HEK293 (cell line): Measurements from ENCODE around the gene HTR7.
"Not testable (repeated sequence)": the region's sequence is repeated elsewhere in the genome, so short reads cannot be mapped to it uniquely, and the experiment has no call there.

Source experiments
- TCF7L2 ChIP-seq: IDR thresholded peaks from 2 replicates; pipeline ENCODE4 v1.6.1; 2011; ENCODE audit warnings: low read depth, mild to moderate bottlenecking, inconsistent platforms, low read length, moderate library complexity, borderline replicate concordance
- ZBTB21 ChIP-seq: fragments of 450-650 bp; formaldehyde crosslinking; IDR thresholded peaks from 2 replicates; pipeline ENCODE4 v1.5.1; 2017; ENCODE audit warnings: missing biosample characterization, missing genetic modification characterization
- ZNF157 ChIP-seq: fragments of 450-650 bp; formaldehyde crosslinking; IDR thresholded peaks from 2 replicates; pipeline ENCODE4 v1.5.1; 2016; ENCODE audit warnings: missing biosample characterization, missing genetic modification characterization
- ZNF274 ChIP-seq, 2 experiments: fragments of 200-500 bp in 1 of 2; fragments of 450-650 bp in 1 of 2; sonication (Bioruptor generic) in 1 of 2; formaldehyde crosslinking in 1 of 2; IDR thresholded peaks; 2 replicates each; pipeline versions ENCODE4 v1.5.1 to v1.6.1; 2014 to 2016; ENCODE audit warnings: borderline replicate concordance in 1 of 2, inconsistent platforms in 1 of 2, low read length in 1 of 2, missing biosample characterization in 1 of 2, missing genetic modification characterization in 1 of 2
- ZNF423 ChIP-seq: fragments of 450-650 bp; formaldehyde crosslinking; IDR thresholded peaks from 2 replicates; pipeline ENCODE4 v1.5.1; 2016; ENCODE audit warnings: missing biosample characterization, missing genetic modification characterization
- ZNF561 ChIP-seq: fragments of 450-650 bp; IDR thresholded peaks from 2 replicates; pipeline ENCODE4 v1.5.1; 2018; ENCODE audit warnings: missing biosample characterization, missing genetic modification characterization, borderline replicate concordance
- ZNF629 ChIP-seq: fragments of 450-650 bp; formaldehyde crosslinking; IDR thresholded peaks from 2 replicates; pipeline ENCODE4 v1.5.1; 2017; ENCODE audit warnings: missing biosample characterization, missing genetic modification characterization
- ZSCAN16 ChIP-seq: fragments of 450-650 bp; formaldehyde crosslinking; IDR thresholded peaks from 2 replicates; pipeline ENCODE4 v1.5.1; 2016; ENCODE audit warnings: missing biosample characterization, missing genetic modification characterization
- TF ChIP-seq, protein P1 (sequence below): fragments of 450-650 bp; formaldehyde crosslinking; IDR thresholded peaks from 2 replicates; pipeline ENCODE4 v1.5.1; 2017; ENCODE audit warnings: missing biosample characterization, missing genetic modification characterization
- TF ChIP-seq, protein P2 (sequence below): fragments of 450-650 bp; formaldehyde crosslinking; IDR thresholded peaks from 2 replicates; pipeline ENCODE4 v1.5.1; 2016; ENCODE audit warnings: missing biosample characterization, missing genetic modification characterization
- TF ChIP-seq, protein P3 (sequence below): fragments of 450-650 bp; formaldehyde crosslinking; IDR thresholded peaks from 2 replicates; pipeline ENCODE4 v1.5.1; 2017; ENCODE audit warnings: missing biosample characterization, missing genetic modification characterization
- TF ChIP-seq, protein P4 (sequence below): fragments of 450-650 bp; formaldehyde crosslinking; IDR thresholded peaks from 2 replicates; pipeline ENCODE4 v1.5.1; 2016; ENCODE audit warnings: missing biosample characterization, missing genetic modification characterization
- TF ChIP-seq, protein P5 (sequence below): sonication (generic); formaldehyde crosslinking; IDR thresholded peaks from 2 replicates; pipeline ENCODE4 v1.8.1; 2022; ENCODE audit warnings: mild to moderate bottlenecking, moderate library complexity, missing genetic modification reagents
- TF ChIP-seq, protein P6 (sequence below): fragments of 450-650 bp; formaldehyde crosslinking; IDR thresholded peaks from 2 replicates; pipeline ENCODE4 v1.5.1; 2016; ENCODE audit warnings: missing biosample characterization, missing genetic modification characterization

DNA sequence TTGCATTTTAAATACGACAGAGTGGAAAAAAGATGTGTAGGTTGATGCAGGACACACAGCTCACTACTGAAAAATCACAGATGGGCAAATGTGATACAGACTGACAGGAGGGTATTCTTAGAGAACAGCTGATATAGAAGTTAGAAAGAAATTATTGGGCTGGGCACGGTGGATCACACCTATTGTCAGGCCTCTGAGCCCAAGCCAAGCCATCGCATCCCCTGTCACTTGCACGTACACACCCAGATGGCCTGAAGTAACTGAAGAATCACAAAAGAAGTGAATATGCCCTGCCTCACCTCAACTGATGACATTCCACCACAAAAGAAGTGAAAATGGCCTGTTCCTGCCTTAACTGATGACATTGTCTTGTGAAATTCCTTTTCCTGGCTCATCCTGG, 50.7 kb downstream of the HTR7 start:
- TF ChIP-seq, protein P1, sequence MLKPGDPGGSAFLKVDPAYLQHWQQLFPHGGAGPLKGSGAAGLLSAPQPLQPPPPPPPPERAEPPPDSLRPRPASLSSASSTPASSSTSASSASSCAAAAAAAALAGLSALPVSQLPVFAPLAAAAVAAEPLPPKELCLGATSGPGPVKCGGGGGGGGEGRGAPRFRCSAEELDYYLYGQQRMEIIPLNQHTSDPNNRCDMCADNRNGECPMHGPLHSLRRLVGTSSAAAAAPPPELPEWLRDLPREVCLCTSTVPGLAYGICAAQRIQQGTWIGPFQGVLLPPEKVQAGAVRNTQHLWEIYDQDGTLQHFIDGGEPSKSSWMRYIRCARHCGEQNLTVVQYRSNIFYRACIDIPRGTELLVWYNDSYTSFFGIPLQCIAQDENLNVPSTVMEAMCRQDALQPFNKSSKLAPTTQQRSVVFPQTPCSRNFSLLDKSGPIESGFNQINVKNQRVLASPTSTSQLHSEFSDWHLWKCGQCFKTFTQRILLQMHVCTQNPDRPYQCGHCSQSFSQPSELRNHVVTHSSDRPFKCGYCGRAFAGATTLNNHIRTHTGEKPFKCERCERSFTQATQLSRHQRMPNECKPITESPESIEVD (tag by site-specific recombination), result not testable (repeated sequence)
- TF ChIP-seq ZSCAN16 (tag by site-specific recombination); TCF7L2; ZNF274 (IDR thresholded peaks at IDR 0.05; ENCODE audit: low read length); ZNF274 (tag by site-specific recombination; IDR thresholded peaks at IDR 0.05; ENCODE audit: borderline replicate concordance); ZNF157; ZNF629; ZNF561 (tag by site-specific recombination); ZNF423; ZBTB21: not testable (repeated sequence)
- TF ChIP-seq, protein P2, sequence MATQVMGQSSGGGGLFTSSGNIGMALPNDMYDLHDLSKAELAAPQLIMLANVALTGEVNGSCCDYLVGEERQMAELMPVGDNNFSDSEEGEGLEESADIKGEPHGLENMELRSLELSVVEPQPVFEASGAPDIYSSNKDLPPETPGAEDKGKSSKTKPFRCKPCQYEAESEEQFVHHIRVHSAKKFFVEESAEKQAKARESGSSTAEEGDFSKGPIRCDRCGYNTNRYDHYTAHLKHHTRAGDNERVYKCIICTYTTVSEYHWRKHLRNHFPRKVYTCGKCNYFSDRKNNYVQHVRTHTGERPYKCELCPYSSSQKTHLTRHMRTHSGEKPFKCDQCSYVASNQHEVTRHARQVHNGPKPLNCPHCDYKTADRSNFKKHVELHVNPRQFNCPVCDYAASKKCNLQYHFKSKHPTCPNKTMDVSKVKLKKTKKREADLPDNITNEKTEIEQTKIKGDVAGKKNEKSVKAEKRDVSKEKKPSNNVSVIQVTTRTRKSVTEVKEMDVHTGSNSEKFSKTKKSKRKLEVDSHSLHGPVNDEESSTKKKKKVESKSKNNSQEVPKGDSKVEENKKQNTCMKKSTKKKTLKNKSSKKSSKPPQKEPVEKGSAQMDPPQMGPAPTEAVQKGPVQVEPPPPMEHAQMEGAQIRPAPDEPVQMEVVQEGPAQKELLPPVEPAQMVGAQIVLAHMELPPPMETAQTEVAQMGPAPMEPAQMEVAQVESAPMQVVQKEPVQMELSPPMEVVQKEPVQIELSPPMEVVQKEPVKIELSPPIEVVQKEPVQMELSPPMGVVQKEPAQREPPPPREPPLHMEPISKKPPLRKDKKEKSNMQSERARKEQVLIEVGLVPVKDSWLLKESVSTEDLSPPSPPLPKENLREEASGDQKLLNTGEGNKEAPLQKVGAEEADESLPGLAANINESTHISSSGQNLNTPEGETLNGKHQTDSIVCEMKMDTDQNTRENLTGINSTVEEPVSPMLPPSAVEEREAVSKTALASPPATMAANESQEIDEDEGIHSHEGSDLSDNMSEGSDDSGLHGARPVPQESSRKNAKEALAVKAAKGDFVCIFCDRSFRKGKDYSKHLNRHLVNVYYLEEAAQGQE (tag by site-specific recombination), result not testable (repeated sequence)
- TF ChIP-seq, protein P3, sequence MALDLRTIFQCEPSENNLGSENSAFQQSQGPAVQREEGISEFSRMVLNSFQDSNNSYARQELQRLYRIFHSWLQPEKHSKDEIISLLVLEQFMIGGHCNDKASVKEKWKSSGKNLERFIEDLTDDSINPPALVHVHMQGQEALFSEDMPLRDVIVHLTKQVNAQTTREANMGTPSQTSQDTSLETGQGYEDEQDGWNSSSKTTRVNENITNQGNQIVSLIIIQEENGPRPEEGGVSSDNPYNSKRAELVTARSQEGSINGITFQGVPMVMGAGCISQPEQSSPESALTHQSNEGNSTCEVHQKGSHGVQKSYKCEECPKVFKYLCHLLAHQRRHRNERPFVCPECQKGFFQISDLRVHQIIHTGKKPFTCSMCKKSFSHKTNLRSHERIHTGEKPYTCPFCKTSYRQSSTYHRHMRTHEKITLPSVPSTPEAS (tag by site-specific recombination), result not testable (repeated sequence)
- TF ChIP-seq, protein P4, sequence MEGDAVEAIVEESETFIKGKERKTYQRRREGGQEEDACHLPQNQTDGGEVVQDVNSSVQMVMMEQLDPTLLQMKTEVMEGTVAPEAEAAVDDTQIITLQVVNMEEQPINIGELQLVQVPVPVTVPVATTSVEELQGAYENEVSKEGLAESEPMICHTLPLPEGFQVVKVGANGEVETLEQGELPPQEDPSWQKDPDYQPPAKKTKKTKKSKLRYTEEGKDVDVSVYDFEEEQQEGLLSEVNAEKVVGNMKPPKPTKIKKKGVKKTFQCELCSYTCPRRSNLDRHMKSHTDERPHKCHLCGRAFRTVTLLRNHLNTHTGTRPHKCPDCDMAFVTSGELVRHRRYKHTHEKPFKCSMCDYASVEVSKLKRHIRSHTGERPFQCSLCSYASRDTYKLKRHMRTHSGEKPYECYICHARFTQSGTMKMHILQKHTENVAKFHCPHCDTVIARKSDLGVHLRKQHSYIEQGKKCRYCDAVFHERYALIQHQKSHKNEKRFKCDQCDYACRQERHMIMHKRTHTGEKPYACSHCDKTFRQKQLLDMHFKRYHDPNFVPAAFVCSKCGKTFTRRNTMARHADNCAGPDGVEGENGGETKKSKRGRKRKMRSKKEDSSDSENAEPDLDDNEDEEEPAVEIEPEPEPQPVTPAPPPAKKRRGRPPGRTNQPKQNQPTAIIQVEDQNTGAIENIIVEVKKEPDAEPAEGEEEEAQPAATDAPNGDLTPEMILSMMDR (tag by site-specific recombination), result not testable (repeated sequence)
- TF ChIP-seq, protein P5, sequence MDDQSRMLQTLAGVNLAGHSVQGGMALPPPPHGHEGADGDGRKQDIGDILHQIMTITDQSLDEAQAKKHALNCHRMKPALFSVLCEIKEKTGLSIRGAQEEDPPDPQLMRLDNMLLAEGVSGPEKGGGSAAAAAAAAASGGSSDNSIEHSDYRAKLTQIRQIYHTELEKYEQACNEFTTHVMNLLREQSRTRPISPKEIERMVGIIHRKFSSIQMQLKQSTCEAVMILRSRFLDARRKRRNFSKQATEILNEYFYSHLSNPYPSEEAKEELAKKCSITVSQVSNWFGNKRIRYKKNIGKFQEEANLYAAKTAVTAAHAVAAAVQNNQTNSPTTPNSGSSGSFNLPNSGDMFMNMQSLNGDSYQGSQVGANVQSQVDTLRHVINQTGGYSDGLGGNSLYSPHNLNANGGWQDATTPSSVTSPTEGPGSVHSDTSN (CRISPR knock-in tag), result not testable (repeated sequence)
- TF ChIP-seq, protein P6, sequence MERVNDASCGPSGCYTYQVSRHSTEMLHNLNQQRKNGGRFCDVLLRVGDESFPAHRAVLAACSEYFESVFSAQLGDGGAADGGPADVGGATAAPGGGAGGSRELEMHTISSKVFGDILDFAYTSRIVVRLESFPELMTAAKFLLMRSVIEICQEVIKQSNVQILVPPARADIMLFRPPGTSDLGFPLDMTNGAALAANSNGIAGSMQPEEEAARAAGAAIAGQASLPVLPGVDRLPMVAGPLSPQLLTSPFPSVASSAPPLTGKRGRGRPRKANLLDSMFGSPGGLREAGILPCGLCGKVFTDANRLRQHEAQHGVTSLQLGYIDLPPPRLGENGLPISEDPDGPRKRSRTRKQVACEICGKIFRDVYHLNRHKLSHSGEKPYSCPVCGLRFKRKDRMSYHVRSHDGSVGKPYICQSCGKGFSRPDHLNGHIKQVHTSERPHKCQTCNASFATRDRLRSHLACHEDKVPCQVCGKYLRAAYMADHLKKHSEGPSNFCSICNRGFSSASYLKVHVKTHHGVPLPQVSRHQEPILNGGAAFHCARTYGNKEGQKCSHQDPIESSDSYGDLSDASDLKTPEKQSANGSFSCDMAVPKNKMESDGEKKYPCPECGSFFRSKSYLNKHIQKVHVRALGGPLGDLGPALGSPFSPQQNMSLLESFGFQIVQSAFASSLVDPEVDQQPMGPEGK, result not testable (repeated sequence)
